Uterus (tissue), 2 donors: ENCODE results near the gene ADRB1.

ENCODE experiments used
- POLR2A ChIP-seq, 2 donors: fragments of 450-650 bp; IDR thresholded peaks; one replicate each; pipeline ENCODE4 v1.6.1; 2016; ENCODE audit warnings: antibody characterized with exemption in 2 of 2, mild to moderate bottlenecking in 1 of 2, moderate library complexity in 1 of 2
- TF ChIP-seq, protein P1 (sequence below), 4 experiments: fragments of 200-600 bp in 2 of 4; fragments of 450-650 bp in 2 of 4; sonication (generic) in 2 of 4; IDR thresholded peaks; one replicate each; pipeline ENCODE4 v1.5.1; 2016 to 2019; ENCODE audit warnings: antibody characterized with exemption in 4 of 4, mild to moderate bottlenecking in 2 of 4, moderate library complexity in 1 of 4

DNA sequence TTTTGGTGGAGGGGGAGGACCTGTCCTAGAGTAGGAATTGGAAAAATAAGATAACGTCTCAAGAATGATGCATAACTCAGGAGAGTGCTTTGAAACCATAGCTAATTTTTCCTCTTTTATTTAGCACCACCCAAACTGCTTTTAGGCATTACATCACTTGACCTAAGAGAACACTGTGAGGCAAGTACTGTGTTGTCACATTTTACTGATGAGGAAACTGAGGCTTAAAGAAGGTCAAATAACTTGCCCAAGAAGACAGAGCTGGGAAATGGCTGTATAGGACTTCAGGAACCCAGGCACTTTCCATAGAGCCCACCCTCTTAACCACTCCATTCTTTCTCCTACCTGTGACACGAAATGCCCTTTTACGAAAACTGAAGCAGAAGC lies 21.4 kb downstream of the ADRB1 start:
- TF ChIP-seq, protein P1, sequence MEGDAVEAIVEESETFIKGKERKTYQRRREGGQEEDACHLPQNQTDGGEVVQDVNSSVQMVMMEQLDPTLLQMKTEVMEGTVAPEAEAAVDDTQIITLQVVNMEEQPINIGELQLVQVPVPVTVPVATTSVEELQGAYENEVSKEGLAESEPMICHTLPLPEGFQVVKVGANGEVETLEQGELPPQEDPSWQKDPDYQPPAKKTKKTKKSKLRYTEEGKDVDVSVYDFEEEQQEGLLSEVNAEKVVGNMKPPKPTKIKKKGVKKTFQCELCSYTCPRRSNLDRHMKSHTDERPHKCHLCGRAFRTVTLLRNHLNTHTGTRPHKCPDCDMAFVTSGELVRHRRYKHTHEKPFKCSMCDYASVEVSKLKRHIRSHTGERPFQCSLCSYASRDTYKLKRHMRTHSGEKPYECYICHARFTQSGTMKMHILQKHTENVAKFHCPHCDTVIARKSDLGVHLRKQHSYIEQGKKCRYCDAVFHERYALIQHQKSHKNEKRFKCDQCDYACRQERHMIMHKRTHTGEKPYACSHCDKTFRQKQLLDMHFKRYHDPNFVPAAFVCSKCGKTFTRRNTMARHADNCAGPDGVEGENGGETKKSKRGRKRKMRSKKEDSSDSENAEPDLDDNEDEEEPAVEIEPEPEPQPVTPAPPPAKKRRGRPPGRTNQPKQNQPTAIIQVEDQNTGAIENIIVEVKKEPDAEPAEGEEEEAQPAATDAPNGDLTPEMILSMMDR (IDR thresholded peaks at IDR 0.05), result no peak
- TF ChIP-seq POLR2A (IDR thresholded peaks at IDR 0.05), result no peak
